H1 (cell line): ENCODE measurements around the gene YARS1. TPM values are rescaled to one million over a fixed set of nuclear protein-coding genes. Genes with fewer than 3 reads are reported as not detected.
A peak's percentile ranks its signal among the peaks of the same experiment; 100 is the strongest.

Experiments used
- CTCF ChIA-PET: fragments of 300-600 bp; sonication (Branson Sonifier 250); formaldehyde crosslinking; loops from one replicate; lab custom pipeline; 2021; ENCODE audit not compliant: partially characterized antibody; lab: Charles Lee
- POLR2A ChIA-PET: fragments of 300-600 bp; sonication (Branson Sonifier 250); formaldehyde crosslinking; loops from one replicate; lab custom pipeline; 2021; ENCODE audit warnings: inconsistent platforms; ENCODE audit not compliant: partially characterized antibody; lab: Charles Lee
- DNase-seq, 2 experiments: peaks; one replicate each; pipeline versions ENCODE4 v3.0.0 to v3.0.0-alpha.2; 2010 to 2022; ENCODE audit warnings: low spot score in 2 of 2, low read depth in 1 of 2, mixed read lengths in 1 of 2
- FAIRE-seq: peaks from 2 replicates; lab custom pipeline; 2011; peaks lifted over from hg19 to GRCh38; lab: Jason Lieb, UNC
- H2AFZ ChIP-seq: 2 replicates; pipeline ENCODE4 v1.8.1; 2012; ENCODE audit warnings: low read length, inconsistent platforms
- H2AK5ac ChIP-seq: 2 replicates; pipeline ENCODE4 v1.6.1; 2013; ENCODE audit warnings: low read depth, low read length
- H2BK120ac ChIP-seq: replicated peaks from 2 replicates; pipeline ENCODE3; 2013; ENCODE audit warnings: low read depth, low read length, inconsistent platforms
- H2BK12ac ChIP-seq: 2 replicates; pipeline ENCODE4 v1.6.1; 2013; ENCODE audit warnings: low read depth, low read length
- H2BK15ac ChIP-seq: 2 replicates; pipeline ENCODE4 v1.6.1; 2013; ENCODE audit warnings: low read length
- H2BK20ac ChIP-seq: 2 replicates; pipeline ENCODE4 v1.6.1; 2013; ENCODE audit warnings: low read length
- H2BK5ac ChIP-seq: 2 replicates; pipeline ENCODE4 v1.6.1; 2013; ENCODE audit warnings: low read depth, low read length
- H3K14ac ChIP-seq: 2 replicates; pipeline ENCODE4 v1.6.1; 2013; ENCODE audit warnings: inconsistent platforms; ENCODE audit not compliant: insufficient read length
- H3K18ac ChIP-seq: 2 replicates; pipeline ENCODE4 v1.6.1; 2013; ENCODE audit warnings: low read length; ENCODE audit errors: extremely low read depth
- H3K23ac ChIP-seq: 2 replicates; pipeline ENCODE4 v1.6.1; 2013; ENCODE audit warnings: inconsistent platforms; ENCODE audit not compliant: insufficient read length
- H3K23me2 ChIP-seq: 2 replicates; pipeline ENCODE4 v1.6.1; 2013; ENCODE audit warnings: low read depth, low read length
- H3K27ac ChIP-seq: 2 replicates; pipeline ENCODE4 v1.6.1; 2011; ENCODE audit warnings: low read depth, low read length, inconsistent platforms
- H3K27me3 ChIP-seq, 4 experiments: replicated peaks in 1 of 4; 1 replicate in 1 of 4; 2 replicates in 3 of 4; pipeline versions ENCODE4 v1.6.1 to v1.8.1; 2011 to 2013; ENCODE audit warnings: low read length in 3 of 4, mild to moderate bottlenecking in 3 of 4, inconsistent platforms in 2 of 4, mixed read lengths in 2 of 4, moderate library complexity in 1 of 4; ENCODE audit not compliant: control insufficient read depth in 3 of 4, insufficient read depth in 3 of 4; ENCODE audit errors: extremely low read depth in 1 of 4
- H3K36me3 ChIP-seq, 4 experiments: 2 replicates each; pipeline versions ENCODE4 v1.6.1 to v1.8.1; 2011 to 2013; ENCODE audit warnings: mild to moderate bottlenecking in 4 of 4, low read length in 3 of 4, moderate library complexity in 2 of 4, control low read depth in 1 of 4, inconsistent platforms in 1 of 4; ENCODE audit not compliant: insufficient read depth in 4 of 4, control insufficient read depth in 2 of 4
- H3K4ac ChIP-seq: replicated peaks from 2 replicates; pipeline ENCODE3; 2013; ENCODE audit warnings: low read length, low read depth, mixed read lengths, inconsistent platforms; ENCODE audit not compliant: insufficient read length
- H3K4me1 ChIP-seq, 4 experiments: replicated peaks in 1 of 4; 1 replicate in 1 of 4; 2 replicates in 3 of 4; pipeline versions ENCODE4 v1.6.1 to v1.8.1; 2011 to 2013; ENCODE audit warnings: low read length in 3 of 4, inconsistent platforms in 2 of 4, mixed read lengths in 1 of 4; ENCODE audit not compliant: insufficient read depth in 4 of 4, control insufficient read depth in 3 of 4
- H3K4me2 ChIP-seq, 2 experiments: 2 replicates each; pipeline versions ENCODE4 v1.6.1 to v1.8.1; 2011 to 2013; ENCODE audit warnings: low read depth in 2 of 2, low read length in 2 of 2, control low read depth in 1 of 2, inconsistent platforms in 1 of 2, mild to moderate bottlenecking in 1 of 2; ENCODE audit not compliant: insufficient read depth in 1 of 2
- H3K4me3 ChIP-seq, 4 experiments: fragments of 200-600, 300-600 bp in 1 of 4; sonication (generic), shearing (Covaris generic), sonication (Bioruptor Twin) in 1 of 4; 2 replicates each; pipeline versions ENCODE4 v1.5.1 to v1.8.1; 2011 to 2016; ENCODE audit warnings: low read length in 4 of 4, low read depth in 3 of 4, control low read depth in 2 of 4, inconsistent platforms in 2 of 4, mild to moderate bottlenecking in 2 of 4, mixed read lengths in 1 of 4, moderate library complexity in 1 of 4; ENCODE audit not compliant: insufficient read depth in 2 of 4; ENCODE audit errors: extremely low read depth in 1 of 4
- H3K56ac ChIP-seq: replicated peaks from 2 replicates; pipeline ENCODE3; 2013; ENCODE audit warnings: low read depth, mild to moderate bottlenecking, mixed read lengths, low read length, inconsistent platforms; ENCODE audit not compliant: insufficient read length
- H3K79me1 ChIP-seq: 2 replicates; pipeline ENCODE4 v1.6.1; 2013; ENCODE audit warnings: low read depth, low read length, control low read depth
- H3K79me2 ChIP-seq, 2 experiments: 2 replicates each; pipeline versions ENCODE4 v1.6.1 to v1.8.1; 2012 to 2013; ENCODE audit warnings: low read length in 2 of 2, mild to moderate bottlenecking in 2 of 2, inconsistent platforms in 1 of 2; ENCODE audit not compliant: insufficient read depth in 2 of 2, control insufficient read depth in 1 of 2
- H3K9ac ChIP-seq, 4 experiments: replicated peaks in 1 of 4; 1 replicate in 1 of 4; 2 replicates in 3 of 4; pipeline versions ENCODE4 v1.6.1 to v1.8.1; 2011 to 2013; ENCODE audit warnings: low read depth in 3 of 4, low read length in 3 of 4, control low read depth in 2 of 4, mild to moderate bottlenecking in 2 of 4, moderate library complexity in 2 of 4, inconsistent platforms in 1 of 4; ENCODE audit errors: extremely low read depth in 1 of 4
- H3K9me3 ChIP-seq, 2 experiments: 2 replicates each; pipeline versions ENCODE4 v1.6.1 to v1.8.1; 2012 to 2013; ENCODE audit warnings: mild to moderate bottlenecking in 2 of 2, moderate library complexity in 2 of 2, control low read depth in 1 of 2, inconsistent platforms in 1 of 2, low read depth in 1 of 2, low read length in 1 of 2, mixed read lengths in 1 of 2; ENCODE audit not compliant: insufficient read depth in 2 of 2
- H4K20me1 ChIP-seq, 2 experiments: replicated peaks in 1 of 2; 2 replicates each; pipeline versions ENCODE3 to v1.8.1; 2011 to 2013; ENCODE audit warnings: inconsistent platforms in 2 of 2, low read length in 2 of 2, mild to moderate bottlenecking in 1 of 2; ENCODE audit not compliant: insufficient read depth in 2 of 2, control insufficient read depth in 1 of 2
- H4K5ac ChIP-seq: 2 replicates; pipeline ENCODE4 v1.6.1; 2013; ENCODE audit warnings: low read length, low read depth, mixed read lengths, inconsistent platforms; ENCODE audit not compliant: insufficient read length
- H4K8ac ChIP-seq: 2 replicates; pipeline ENCODE4 v1.8.0; 2013; ENCODE audit warnings: mild to moderate bottlenecking, moderate library complexity, low read length, inconsistent platforms; ENCODE audit not compliant: insufficient read depth; ENCODE audit errors: extremely low read depth
- H4K91ac ChIP-seq: replicated peaks from 2 replicates; pipeline ENCODE3; 2013; ENCODE audit warnings: low read length, mixed read lengths, inconsistent platforms; ENCODE audit not compliant: insufficient read length
- GTF2F1 ChIP-seq: IDR thresholded peaks from 2 replicates; pipeline ENCODE4 v1.6.1; 2012; ENCODE audit warnings: low read depth, low read length, improper control_type of control experiment, borderline replicate concordance
- WGBS, 2 experiments: shearing (Covaris generic) in 1 of 2; methylation state at CpG; one replicate each; pipeline versions ENCODE4 v1.1.6 to v1.1.7; 2013 to 2015; ENCODE audit warnings: low lambda C conversion rate in 2 of 2, mixed read lengths in 2 of 2, inconsistent platforms in 1 of 2, low coverage in 1 of 2, missing lambda C conversion rate in 1 of 2; ENCODE audit not compliant: insufficient replicate concordance in 2 of 2, insufficient coverage in 1 of 2, insufficient read length in 1 of 2; ENCODE audit errors: extremely low coverage in 1 of 2, missing lambda C conversion rate in 1 of 2; 5-methylcytosine and 5-hydroxymethylcytosine counted together
- polyA plus RNA-seq, 7 experiments: library from polyadenylated mRNA; depleted of rRNA in 3 of 7; stranded (reverse) in 5 of 7; unstranded in 2 of 7; fragments of >200 nt in 5 of 7; fragments of 200-250 nt in 2 of 7; gene quantifications; 1 replicate in 5 of 7; 2 replicates in 1 of 7; 4 replicates in 1 of 7; pipeline versions ENCODE4 v1.2.1 to v1.2.3, GENCODE V29; 2011 to 2013; ENCODE audit warnings: missing spikeins in 2 of 7, mixed read lengths in 2 of 7
- total RNA-seq: library from RNA; stranded (reverse); fragmentation: NEBNext Ultra II Directional; extraction: Animal tissue kit (Norgen Biotek cat#: 25700); gene quantifications from 2 replicates; pipeline ENCODE4 v1.2.1, GENCODE V29; 2021
- TF ChIP-seq, protein P1 (sequence below), 3 experiments: IDR thresholded peaks; 1 replicate in 2 of 3; 2 replicates in 1 of 3; pipeline versions ENCODE4 v1.5.1 to v1.6.1; 2011; ENCODE audit warnings: low read length in 3 of 3, mild to moderate bottlenecking in 3 of 3, inconsistent platforms in 2 of 3, low read depth in 1 of 3, moderate library complexity in 1 of 3; ENCODE audit not compliant: insufficient read depth in 1 of 3; ENCODE audit errors: control extremely low read depth in 1 of 3

YARS1 gene
- total and polyA plus RNA-seq, 2 of the 8 experiments (the other 6 are each of a cell fraction or from before 2014, with no cell fraction given), result 47.1 to 226 TPM

DNA sequence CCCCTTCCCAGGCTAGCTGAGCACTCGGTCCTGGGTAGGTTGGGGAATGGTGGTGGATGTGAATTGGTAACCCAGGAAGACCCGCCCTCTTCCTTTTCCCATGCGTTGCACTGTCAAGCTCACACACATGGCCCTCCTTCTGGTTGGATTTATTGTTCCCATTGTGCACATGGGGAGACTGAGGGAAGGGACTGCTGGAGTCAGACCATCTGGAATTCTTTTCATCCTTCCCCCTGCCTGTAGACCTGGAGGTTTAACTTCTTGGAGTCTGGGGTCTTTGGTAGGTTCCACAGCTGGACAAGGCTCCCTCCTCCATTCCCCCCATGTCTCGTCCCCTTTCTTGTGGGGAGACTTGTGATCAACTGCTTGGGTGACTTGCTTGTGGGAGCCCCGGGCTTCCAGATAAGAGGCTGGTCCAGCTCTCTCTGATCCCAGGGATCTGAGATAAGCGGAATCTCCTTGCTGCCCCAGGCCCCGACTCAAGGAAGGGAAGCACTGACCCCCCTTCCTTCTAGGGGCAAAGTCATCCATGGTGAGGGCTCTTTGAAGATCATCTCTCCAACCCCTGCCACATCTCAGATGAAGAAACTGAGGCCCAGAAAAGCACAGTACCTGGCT is 58.9 kb downstream of the YARS1 start:
- FAIRE-seq (no peak), DNase-seq (no peak)
- H3K56ac ChIP-seq, result no peak overlapping the region
- no peak overlapping the region for H4K8ac ChIP-seq
- no peak overlapping the region for H3K9ac ChIP-seq
- H2AFZ ChIP-seq, result no peak overlapping the region
- H3K79me1 ChIP-seq, result peaks cover 3% of the 10 kb centered on the region; the same call in 1 of the 2 replicates
- ChIA-PET CTCF (interaction anchor here (0.9 to 11.2 kb wide), 6 partner anchors 9 to 134 kb away, joined by 3 to 220 read pairs (median 6); no protein-coding TSS in a partner anchor), POLR2A (interaction anchor here (0.5 to 17.2 kb wide), 17 partner anchors 9 to 363 kb away, joined by 3 to 295 read pairs (median 7); partner anchors contain the start of genes BSDC1, RBBP4, S100PBP and SYNC)
- H3K27me3 ChIP-seq, result no peaks in the 10 kb centered on the region
- 74% methylated on average over 7 of the region's 7 CpGs; no CpG with 5 or more reads in 1 of the 2 experiments for WGBS, 2 experiments
- H3K79me2 ChIP-seq, result peaks cover 8 to 71% of the 10 kb centered on the region in 2 experiments
- H3K27ac ChIP-seq, result peak overlapping the region; percentile 87; the same call in 1 of the 2 replicates
- no peaks in the 10 kb centered on the region; a peak in 1 of 8 replicates for H3K36me3 ChIP-seq
- peak overlapping the region; percentile 99 for H2BK20ac ChIP-seq
- H3K23me2 ChIP-seq, result peaks cover 17% of the 10 kb centered on the region
- peaks cover 37 to 65% (median 44%) of the 10 kb centered on the region in 4 experiments for H3K4me1 ChIP-seq
- peak overlapping the region; percentile 26 for H4K91ac ChIP-seq
- peak overlapping the region; percentile 28 for H2AK5ac ChIP-seq
- H2BK120ac ChIP-seq, result no peak overlapping the region
- H2BK15ac ChIP-seq, result peak overlapping the region; percentile 90; the same call in 1 of the 2 replicates
- H3K4me3 ChIP-seq, result no peak overlapping the region
- no peak overlapping the region for H3K14ac ChIP-seq
- H4K20me1 ChIP-seq, result peaks cover 4 to 9% of the 10 kb centered on the region in 2 experiments
- H4K5ac ChIP-seq, result no peak overlapping the region
- no peak for TF ChIP-seq GTF2F1
- TF ChIP-seq, protein P1, sequence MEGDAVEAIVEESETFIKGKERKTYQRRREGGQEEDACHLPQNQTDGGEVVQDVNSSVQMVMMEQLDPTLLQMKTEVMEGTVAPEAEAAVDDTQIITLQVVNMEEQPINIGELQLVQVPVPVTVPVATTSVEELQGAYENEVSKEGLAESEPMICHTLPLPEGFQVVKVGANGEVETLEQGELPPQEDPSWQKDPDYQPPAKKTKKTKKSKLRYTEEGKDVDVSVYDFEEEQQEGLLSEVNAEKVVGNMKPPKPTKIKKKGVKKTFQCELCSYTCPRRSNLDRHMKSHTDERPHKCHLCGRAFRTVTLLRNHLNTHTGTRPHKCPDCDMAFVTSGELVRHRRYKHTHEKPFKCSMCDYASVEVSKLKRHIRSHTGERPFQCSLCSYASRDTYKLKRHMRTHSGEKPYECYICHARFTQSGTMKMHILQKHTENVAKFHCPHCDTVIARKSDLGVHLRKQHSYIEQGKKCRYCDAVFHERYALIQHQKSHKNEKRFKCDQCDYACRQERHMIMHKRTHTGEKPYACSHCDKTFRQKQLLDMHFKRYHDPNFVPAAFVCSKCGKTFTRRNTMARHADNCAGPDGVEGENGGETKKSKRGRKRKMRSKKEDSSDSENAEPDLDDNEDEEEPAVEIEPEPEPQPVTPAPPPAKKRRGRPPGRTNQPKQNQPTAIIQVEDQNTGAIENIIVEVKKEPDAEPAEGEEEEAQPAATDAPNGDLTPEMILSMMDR (IDR thresholded peaks at IDR 0.05; ENCODE audit: control extremely low read depth in 1 of 3, insufficient read depth in 1 of 3, low read depth in 1 of 3, low read length in 3 of 3), result no peak
- H3K4me2 ChIP-seq, result peak overlapping the region in 1 of 2 experiments; percentile 58; a peak in 1 of 4 replicates
- H3K23ac ChIP-seq, result no peak overlapping the region
- H3K9me3 ChIP-seq, result no peaks in the 10 kb centered on the region
- peak overlapping the region; percentile 98; the same call in 1 of the 2 replicates for H2BK5ac ChIP-seq
- peak overlapping the region; percentile 82 for H2BK12ac ChIP-seq
- H3K18ac ChIP-seq, result peak overlapping the region; percentile 65
- H3K4ac ChIP-seq, result no peak overlapping the region
